NCI-H1105 (cell line): ENCODE results near the gene RIMS4.
"Not testable (repeated sequence)": the region's sequence is repeated elsewhere in the genome, so short reads cannot be mapped to it uniquely, and the experiment has no call there.

Source experiments
- DNase-seq: peaks from one replicate; lab custom pipeline; 2025; lab: John Stamatoyannopoulos, UW

The RIMS4 gene

GRCh38 chr20:44830523-44830922, 20.2 kb upstream of the RIMS4 start:
- no peak for DNase-seq

GRCh38 chr20:44829688-44830087, 19.3 kb upstream of the RIMS4 start:
- no peak for DNase-seq

- DNase-seq, result no peak
Observed at GRCh38 chr20:44828640-44829039, 18.3 kb upstream of the RIMS4 start.

GRCh38 chr20:44827401-44827800, 17.1 kb upstream of the RIMS4 start:
- no peak for DNase-seq

- not testable (repeated sequence) for DNase-seq
Observed at GRCh38 chr20:44821576-44821975, 11.2 kb upstream of the RIMS4 start.

- no peak for DNase-seq
Observed at GRCh38 chr20:44819936-44820335, 9.6 kb upstream of the RIMS4 start.

- DNase-seq, result no peak
Observed at GRCh38 chr20:44817143-44817910, 7.0 kb upstream of the RIMS4 start.

- DNase-seq, result no peak
Observed at GRCh38 chr20:44814937-44815336, 4.6 kb upstream of the RIMS4 start.

- DNase-seq, result no peak
Observed at GRCh38 chr20:44811150-44811685, 872 bp upstream of the RIMS4 start.

- DNase-seq, result no peak
Observed at GRCh38 chr20:44810061-44810390, 320 bp downstream of the RIMS4 start.

GRCh38 chr20:44809380-44810060, 826 bp downstream of the RIMS4 start:
- no peak for DNase-seq

- DNase-seq, result no peak
Observed at GRCh38 chr20:44807684-44808056, 2.7 kb downstream of the RIMS4 start.

GRCh38 chr20:44807051-44807683, 3.2 kb downstream of the RIMS4 start:
- no peak for DNase-seq

GRCh38 chr20:44805979-44806620, 4.2 kb downstream of the RIMS4 start:
- DNase-seq, result no peak

- no peak for DNase-seq
Observed at GRCh38 chr20:44805335-44805978, 4.9 kb downstream of the RIMS4 start.

GRCh38 chr20:44803383-44803941, 6.9 kb downstream of the RIMS4 start:
- DNase-seq, result no peak

GRCh38 chr20:44802702-44803101, 7.6 kb downstream of the RIMS4 start:
- no peak for DNase-seq

GRCh38 chr20:44800391-44801046, 9.8 kb downstream of the RIMS4 start:
- DNase-seq, result no peak

- DNase-seq, result no peak
Observed at GRCh38 chr20:44799691-44800090, 10.7 kb downstream of the RIMS4 start.

- no peak for DNase-seq
Observed at GRCh38 chr20:44796758-44797457, 13.4 kb downstream of the RIMS4 start.

- DNase-seq, result no peak
Observed at GRCh38 chr20:44796311-44796710, 14.0 kb downstream of the RIMS4 start.
